GM21390 (cell line): ENCODE measurements around the gene CHN1.

ENCODE experiments used
- ATAC-seq: cut with Tn5 transposase; IDR thresholded peaks from one replicate; pipeline ENCODE4 v1.9.1; 2021; ENCODE audit not compliant: unreplicated experiment

The CHN1 gene

DNA sequence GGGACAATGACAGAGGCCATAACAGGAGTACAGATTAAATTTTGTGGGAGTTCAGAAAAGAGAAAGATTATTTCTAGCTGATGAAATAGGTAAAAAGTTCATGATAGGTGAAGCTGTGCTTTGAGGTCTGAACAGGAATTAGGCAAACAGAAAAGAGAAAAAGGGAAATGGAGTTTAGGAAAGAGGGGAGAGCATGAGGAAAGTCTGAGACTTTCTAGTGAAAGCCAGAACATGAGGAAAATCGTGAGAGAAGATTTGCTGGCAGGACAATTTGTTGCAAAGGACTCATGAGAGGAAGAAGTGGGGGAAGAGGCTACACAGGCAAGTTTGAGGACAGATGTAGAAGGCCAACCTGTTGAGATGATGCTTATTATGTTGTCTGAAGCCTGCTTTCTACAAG lies 6.3 kb upstream of the CHN1 start:
- ATAC-seq: no peak

DNA sequence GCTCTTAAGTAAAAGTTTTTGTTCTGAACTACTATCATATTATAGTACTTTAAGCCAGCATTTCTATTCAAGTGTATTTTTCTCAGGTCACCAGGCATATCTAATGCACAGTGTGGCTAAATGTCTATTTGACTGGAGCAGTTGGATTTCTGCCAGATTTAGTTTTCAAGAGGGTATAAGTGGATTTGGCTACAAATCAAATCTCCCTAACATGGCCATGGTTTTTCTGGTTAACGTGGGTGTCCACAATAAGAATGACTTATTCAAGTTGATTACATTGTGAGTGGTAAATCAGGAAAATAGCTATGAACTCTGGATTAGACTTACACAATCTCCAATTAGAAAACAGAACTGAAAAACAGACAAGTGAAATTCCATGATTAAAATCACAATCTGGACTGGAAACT lies 5.7 kb upstream of the CHN1 start:
- ATAC-seq: no peak

DNA sequence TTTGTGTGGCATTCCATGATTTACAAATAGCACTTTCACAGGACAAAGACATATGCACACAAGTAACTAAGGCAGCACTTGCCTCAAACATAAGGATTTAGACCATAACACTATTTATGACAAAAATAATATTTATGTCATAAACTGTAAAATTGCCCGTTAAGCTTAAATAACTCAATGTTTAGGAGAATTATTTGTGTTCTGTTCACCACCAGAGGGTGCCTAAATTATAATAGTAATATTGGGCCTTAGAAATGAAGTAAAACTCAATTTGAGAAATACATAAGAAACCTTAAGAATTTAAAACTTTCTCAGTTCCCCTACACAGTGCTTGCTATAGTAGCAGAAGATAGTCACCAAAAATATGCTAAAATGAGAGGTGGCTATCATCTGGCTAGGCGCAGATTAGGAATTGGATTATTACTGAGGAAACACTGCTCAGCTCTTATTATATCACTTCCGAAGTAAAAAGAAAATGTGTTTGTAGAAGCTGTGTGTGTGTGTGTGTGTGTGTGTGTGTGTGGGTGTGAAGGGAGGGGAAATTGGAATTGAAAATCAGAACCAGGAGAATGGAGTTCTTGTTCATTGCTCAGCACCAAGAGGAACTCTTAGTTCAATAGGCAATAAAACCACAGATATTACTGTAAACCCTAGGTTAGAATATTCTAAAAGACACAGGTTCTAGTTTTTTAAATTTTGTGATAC lies 4.9 kb upstream of the CHN1 start:
- no peak for ATAC-seq

DNA sequence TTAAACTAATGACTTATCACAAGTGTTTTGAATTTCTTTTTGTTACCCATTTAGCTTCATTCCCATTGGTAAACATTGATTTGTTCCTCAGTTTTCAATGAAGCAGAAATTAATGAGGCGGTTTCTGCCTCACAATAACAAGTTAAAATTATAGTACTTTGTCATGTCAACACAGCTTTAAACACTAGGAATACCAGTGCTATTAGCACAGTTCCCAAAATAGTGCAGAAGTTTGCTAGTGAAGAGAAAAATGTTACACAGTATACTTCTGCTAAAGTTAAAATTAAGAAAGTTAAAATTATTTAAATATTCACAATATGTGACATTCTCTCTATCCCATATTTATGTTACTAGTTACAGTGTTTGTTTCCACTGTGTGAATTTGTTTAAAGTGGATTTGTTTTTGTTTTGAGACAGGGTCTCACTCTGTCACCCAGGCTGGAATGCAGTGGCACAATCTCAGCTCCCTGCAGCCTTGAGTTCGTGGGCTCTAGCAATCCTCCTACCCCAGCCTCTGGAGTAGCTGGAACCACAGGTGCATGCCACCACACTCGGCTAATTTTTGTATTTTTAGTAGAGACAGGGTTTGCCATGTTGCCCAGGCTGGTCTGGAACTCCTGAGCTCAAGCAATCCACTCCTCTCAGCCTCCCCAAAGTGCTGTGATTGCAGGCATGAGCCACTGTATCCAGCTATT lies 3.8 kb upstream of the CHN1 start:
- no peak for ATAC-seq

DNA sequence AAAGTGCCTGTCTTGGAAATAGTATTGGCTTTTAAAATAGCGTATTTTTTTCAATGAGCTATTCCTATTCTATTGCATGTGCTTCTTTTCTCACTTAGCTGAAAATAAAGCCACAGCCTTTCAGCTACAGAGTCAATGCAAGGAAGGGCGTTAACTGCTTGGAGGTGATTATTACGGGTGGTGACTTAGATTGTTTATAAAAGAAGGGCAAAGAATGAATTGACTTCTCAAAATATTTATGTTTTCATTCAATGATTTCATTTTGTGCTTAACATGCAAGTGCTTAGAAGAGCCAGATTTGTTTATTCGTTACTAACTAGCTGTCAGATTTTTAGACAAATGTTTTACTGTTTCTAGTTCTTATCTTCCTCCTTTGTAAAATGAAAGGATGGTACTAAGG lies 2.8 kb upstream of the CHN1 start:
- no peak for ATAC-seq

DNA sequence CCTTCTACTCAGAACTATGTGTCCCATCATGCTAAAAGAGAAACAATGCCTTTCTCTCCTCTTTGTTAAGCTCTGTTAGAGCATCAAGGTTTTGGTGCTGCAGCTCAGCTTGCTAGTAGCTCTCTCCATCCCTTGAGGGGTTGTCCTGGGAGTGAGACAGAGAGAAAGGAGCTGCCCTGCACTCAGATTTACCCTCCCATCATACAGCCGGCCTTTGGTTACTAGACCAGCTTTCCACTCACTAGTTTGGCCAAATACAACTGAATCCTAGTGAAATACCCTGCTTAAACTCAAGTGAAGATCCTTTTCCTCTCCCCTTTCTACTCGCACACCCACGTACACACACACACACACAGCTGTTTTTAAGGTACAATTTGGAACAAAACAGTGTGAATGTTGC lies 2.3 kb upstream of the CHN1 start:
- no peak for ATAC-seq

DNA sequence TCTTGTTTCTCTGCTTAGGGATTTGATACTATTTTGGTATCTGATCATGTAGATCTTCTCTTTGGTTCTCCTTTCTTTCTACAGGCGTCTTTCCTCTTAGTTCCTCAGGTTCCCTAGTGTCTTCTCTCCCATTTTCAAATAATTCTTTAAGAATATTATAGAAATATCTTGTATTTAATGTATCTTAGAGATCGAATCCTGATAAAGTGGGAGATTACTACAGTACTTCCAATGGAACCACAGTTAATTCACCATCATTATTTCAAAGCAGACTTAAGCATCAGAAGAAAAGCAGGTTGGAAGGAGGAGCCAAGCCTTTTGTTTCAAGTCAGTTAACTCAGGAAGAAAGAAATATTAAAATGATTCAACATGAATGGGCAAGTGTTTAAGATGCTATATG lies 1.1 kb upstream of the CHN1 start:
- ATAC-seq: no peak

DNA sequence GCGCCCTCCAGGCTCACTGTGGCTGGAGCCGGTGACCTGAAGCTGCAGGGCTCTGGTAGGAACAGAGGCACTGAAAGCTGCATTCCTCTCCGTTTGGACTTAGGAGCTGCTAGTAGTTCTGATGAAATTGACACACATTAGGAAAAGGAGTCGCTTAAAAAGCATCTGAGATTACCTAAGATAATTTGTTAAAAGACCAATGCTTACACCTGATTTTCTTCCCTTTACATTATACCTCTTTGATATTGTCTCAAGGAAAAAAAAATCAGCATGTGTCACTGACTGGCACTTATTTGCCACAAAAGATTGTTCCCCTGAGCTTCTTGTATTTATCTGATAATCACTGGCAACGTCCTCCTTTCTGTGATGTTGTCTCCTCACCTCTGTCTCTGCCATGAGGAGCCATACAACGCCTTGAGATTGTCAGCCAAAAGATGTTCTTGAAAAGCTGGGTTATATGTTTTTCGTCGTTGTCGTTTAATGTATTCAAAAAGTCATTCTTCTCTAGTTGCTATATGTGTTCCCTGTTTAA lies 618 bp upstream of the CHN1 start:
- ATAC-seq: no peak

DNA sequence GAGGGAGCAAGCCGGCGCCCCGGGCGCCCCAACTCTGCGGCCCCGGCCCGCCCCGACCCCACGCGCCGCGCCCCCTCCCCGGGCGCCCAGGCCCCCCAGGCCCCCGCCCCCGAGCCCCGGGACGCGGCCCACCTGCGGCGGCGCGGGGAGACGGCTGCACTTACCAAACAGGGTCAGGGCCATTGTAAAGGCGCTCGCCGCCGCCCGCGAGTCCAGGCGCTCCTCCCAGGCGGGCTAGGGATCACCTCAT lies 526 bp downstream of the CHN1 start:
- peak; percentile 27 for ATAC-seq

DNA sequence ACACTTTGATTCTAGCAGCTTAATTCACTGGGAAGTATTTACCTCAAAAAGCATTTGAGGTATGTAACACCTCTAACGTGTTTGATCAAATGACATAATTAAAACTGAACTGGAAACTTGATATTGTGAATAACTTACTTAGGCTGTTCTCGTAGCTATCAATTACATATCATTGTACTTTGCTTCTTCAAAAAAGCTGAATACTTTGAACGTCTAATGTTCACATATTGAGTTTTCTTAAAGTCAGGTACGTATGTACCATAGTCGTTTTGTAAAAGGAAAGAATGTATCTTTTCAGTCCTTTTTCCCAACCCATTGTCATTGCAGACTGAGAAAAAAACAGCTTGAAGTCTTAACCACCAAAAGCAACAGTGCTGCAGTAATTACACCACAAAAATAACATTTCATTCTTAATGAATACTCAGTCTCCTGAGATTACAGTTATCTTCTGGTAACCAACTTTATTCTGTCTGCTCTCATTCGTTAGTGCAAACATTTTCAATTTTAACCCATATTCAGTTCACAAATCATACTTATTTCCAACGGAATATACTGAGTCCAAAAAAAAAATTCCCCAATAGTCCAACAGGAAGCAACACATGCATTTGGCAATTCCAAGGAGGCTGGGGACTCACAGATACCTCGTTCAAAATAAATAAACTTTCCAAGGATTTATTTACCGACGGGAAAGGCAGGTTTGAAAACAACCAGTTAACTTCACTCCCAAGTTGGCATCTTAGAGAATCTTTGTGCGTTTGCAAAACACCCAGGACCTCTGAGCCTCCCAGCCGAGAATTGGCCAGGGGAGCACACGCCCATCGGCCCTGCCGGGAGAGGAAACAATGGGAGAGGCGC lies 1.1 kb downstream of the CHN1 start:
- no peak for ATAC-seq

DNA sequence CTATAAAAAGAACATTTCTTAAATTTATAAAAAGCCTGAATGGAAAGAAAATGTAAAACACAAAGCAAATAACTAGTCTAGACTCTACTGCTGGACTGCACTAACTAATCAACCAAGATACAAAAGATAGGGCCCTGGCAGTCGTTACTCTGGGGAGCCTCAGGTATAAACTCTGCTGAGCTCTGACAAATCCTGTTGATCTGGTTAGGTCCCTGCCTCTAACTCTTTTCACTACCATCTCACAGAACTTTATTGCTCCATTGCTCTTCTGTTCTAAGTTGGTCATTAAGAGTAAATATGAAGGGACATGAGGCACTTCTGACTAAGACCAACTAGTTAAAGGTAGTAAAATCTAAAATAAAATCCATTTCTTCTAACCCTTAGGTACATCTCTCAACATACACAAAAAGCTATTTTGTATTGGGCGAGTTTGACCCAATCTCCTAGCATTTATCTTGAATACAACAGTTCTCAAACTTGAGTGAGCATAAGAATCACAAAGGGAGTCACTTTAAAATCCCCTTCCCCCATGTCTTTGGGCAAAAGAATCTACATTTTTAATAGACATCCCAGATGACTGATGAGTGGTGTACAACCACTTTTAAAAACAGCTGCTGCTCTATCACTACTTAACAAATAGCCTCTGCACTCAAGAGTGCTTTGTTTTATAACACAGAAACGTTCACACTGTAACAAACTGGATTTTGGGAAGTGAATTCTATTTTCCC lies 2.5 kb downstream of the CHN1 start:
- no peak for ATAC-seq

DNA sequence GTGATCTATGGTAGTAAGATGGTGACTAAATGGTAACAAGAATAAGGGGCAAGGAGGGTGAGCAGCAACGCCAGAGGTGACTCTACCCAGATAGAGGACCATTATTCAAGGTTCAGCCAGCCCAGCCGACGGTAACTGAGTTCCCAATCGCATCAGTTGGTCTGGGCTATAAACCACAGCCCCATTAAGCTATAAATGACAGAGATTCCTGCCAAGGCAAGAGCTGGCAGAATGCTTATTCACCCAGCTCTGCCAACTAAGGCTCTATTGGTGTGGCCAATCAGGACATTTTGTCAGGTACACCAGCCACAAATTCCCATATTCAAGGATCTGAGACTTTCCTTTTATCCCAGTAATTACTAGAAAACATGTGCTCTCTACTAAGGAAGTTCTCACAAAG lies 3.6 kb downstream of the CHN1 start:
- no peak for ATAC-seq

DNA sequence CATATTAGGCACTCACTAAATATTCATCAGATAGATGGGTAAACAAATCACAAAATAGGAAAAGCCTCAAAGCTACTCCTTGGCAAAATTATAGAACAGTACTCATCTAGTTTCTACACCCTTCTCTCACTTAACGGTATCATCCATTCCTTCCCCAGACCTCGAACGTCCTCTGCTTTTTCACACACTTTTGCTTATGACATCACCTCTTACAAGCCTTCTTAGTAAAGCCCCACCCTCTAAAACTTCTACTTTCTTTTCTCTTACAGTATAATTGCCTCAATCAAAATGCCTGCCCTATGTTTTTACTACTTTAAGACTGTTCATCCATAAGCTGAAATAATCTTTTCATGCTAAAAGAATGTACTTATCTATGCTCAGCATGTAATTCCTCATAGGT lies 8.1 kb downstream of the CHN1 start:
- no peak for ATAC-seq

DNA sequence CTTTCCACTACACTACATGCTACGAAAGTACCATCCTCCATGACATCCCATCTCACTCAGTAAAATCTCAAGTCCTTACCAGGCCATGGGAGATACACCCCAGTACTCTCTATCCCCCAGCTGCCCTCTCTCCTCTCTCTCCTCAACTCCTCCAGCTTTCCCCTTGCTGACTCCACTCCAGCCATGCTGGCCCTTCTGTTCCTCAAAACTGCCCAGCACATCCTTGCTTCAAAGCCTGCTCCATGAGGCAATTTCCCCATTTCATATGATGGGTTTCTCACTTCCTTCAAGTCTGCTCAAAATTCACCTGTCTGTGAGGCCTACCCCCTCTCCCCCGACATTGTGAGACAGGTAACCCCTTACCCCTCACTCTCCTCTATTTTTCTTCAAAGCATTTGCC lies 8.6 kb downstream of the CHN1 start:
- no peak for ATAC-seq

DNA sequence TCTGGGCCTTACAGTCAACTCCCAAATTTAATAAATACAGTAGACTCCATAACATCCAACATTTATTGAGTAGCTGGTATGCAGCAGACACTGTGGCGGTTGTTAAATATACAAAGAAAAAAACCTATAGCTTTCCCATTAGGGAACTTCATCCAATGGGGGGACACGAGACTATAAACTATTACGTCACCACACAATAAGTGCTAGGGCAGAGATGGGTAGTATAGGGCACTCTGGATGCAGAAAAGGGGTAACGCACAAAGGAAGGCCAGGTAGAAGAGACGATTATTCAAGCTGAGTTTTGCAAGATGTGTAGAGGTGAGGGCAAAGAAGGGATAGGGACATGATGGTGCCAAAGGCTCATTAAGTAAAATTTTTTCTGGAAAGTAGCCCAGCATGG lies 10.8 kb downstream of the CHN1 start:
- ATAC-seq: no peak

DNA sequence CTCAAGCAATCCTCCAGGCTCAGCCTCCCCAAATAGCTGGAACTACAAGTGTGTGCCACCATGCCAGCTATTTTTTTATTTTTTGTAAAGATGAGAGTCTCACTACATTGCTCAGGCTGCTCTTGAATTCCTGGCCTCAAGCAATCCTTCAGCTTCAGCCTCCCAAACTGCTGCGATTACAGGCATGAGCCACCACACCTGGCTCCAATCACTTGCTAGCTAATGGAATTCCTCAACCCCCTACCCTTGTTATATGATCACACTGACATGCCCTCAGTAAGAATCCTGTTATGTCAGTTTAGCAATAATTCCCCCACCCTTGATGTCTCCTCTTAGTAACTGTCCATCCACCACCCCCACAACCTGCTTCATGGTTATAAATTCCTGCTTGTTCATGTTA lies 12.3 kb downstream of the CHN1 start:
- no peak for ATAC-seq

DNA sequence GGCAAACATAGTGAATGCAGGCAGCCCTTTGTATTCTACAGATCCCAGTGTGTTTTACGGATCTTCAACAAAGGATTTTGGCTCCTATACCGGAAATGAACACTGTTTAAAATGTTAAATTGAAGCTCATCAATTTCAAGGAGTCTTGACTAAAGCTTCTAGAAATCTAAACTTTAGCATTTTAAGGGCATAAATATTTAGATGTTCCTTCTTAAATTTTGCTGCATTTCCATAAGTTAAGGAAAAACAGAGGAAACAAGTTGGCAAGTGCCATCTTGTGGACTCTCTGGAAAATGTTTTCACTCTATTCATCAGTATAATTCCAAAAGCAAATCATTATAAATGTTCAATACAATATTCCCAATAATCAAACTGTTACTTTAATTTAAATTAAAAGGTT lies 19.6 kb downstream of the CHN1 start:
- no peak for ATAC-seq

DNA sequence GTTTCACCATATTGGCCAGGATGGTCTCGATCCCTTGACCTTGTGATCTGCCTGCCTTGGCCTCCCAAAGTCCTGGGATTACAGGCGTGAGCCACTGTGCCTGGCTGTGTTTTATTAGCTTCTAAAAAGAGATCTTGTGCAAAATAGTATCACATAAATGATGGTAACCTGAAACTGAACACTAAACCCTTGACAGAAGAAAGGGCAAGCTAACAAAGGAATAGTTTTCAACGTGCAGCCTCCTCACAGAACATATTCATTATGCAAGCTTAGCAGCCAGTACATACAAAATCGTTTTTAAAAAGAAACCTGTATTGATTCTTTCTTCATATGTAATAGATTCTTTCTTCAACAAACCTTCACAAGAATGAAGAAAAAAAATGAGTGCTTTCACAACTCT lies 20.6 kb downstream of the CHN1 start:
- no peak for ATAC-seq

DNA sequence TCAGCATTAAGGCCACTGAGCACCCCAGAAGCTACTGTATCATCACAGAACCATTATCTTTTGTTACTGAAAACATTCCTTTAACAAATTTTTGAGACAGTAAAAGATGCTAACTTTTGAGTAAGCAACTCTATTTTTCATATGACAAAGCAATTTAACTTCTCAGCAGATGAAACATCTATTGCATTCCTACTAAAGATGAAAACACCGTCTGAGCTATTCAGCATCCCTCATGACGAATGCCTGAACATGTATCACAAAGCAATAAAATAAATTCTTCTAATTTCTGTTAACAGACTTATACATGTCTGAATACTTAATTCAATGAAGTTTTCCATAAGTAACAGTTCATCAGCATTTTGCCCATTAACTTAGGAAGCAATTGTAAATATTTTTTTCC lies 23.9 kb downstream of the CHN1 start:
- no peak for ATAC-seq

DNA sequence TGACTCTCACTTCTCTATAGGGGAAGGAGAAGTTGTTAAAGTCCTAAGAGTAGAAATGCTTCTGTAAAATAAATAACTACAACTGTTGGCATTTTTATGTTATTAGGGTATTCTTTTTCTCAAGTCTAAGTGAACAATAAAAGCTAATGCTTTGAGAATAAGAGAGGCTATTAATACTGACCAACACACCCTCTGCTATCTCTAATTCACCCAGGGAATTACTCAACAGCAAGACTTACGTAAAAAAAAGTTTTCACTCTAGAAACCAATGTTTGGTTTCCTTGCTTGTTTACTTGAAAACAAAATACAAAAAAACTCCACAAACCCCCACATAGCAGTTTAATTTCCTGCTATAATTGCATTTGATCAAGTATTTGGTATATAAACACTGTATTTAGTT lies 25.2 kb downstream of the CHN1 start:
- ATAC-seq: no peak

DNA sequence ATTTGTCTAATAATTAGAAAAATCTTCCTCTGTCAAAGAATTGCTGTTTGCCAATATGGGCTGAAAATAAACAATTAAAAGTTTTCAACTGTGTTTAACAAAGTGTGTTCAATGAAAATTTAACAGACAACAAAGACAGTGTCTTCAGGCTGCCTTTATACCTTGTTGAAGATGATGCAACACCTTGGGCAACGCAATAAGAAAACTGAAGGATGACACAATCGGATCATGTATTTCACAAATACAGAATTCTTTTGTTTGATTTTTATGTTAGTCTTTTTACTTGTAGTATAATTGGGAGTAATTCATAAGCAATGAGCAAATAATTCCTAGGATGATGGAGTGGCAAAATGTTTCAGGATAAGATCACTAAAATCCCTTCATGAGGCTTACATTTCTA lies 27.8 kb downstream of the CHN1 start:
- ATAC-seq: no peak

DNA sequence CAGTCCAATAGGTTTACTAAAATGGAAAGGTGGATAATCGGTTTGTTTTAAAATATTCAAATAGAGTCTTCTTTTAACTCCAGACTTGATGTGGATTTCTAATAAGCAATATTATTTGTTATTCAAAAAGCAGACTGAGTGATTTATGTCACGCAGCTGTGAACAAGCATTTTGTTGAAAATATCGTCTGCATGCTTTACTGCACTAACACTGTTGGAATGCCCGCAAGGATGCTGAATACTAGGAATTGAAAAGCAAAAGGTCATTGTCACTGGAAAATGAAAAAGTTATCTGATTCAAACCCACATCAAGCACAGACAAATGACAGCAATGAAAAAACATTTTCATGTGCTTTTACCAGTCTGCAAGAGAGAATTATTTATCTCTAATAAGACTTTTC lies 31.1 kb downstream of the CHN1 start:
- no peak for ATAC-seq
